HG02938 (cell line): ENCODE results near the gene RAB3GAP1.
"Not testable (repeated sequence)": the region's sequence is repeated elsewhere in the genome, so short reads cannot be mapped to it uniquely, and the experiment has no call there.

Experiments used
- ATAC-seq: cut with Tn5 transposase; IDR thresholded peaks from one replicate; pipeline ENCODE4 v1.9.1; 2021; ENCODE audit warnings: mild to moderate bottlenecking, moderate library complexity; ENCODE audit not compliant: unreplicated experiment

The RAB3GAP1 gene

GRCh38 chr2:135052042-135052876, at the start of gene RAB3GAP1:
Gene RAB3GAP1, plus strand, starts transcription at chr2:135052292. Its CDS starts 16 bp downstream, at chr2:135052308.
- peak; percentile 84 for ATAC-seq

DNA sequence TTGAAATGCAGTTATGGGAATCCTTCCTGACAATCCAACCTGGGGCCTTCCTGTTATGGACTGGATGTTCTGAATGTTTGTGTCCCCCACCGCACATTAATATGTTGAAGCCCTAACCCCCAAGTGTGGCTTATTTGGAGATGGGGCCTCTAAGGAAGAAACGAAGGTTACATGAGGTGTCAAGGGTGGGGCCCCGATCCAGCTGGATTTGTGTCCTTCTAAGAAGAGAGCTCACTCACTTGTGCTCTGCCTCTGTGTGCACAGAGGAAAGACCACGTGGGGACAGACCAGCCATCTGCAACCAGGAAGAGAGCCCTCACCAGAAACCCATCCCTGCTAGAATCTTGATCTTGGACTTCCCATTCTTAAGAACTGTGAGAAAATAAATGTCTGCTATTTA, 49.3 kb upstream of the RAB3GAP1 start:
- no peak for ATAC-seq

- ATAC-seq: no peak
These were observed 47.9 kb upstream of the RAB3GAP1 start for GRCh38 chr2:135004005-135004746.

DNA sequence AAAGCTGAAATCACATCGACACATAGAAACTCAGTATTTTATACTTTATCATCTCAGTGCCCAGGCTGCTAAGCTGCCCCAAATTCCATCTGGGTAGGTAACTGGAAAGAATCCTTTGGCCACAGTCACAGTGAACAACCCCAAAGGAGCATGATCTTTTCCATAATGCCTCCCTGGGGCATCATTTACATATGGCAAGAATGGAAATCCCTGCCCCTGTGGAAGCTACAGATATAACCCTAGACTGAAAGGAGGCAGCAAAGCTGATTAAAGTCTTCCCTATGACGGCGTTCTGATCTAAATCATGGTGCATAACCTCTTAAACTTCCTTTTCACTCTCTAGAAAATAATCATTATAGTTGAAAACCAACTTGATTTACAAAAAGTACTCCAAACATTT, 46.3 kb upstream of the RAB3GAP1 start:
- no peak for ATAC-seq

- ATAC-seq: no peak
These were observed 42.8 kb upstream of the RAB3GAP1 start for GRCh38 chr2:135009339-135009738.

GRCh38 chr2:135010200-135010942, 41.7 kb upstream of the RAB3GAP1 start:
- ATAC-seq: no peak

- no peak for ATAC-seq
These were observed 40.5 kb upstream of the RAB3GAP1 start for GRCh38 chr2:135011633-135012032.

DNA sequence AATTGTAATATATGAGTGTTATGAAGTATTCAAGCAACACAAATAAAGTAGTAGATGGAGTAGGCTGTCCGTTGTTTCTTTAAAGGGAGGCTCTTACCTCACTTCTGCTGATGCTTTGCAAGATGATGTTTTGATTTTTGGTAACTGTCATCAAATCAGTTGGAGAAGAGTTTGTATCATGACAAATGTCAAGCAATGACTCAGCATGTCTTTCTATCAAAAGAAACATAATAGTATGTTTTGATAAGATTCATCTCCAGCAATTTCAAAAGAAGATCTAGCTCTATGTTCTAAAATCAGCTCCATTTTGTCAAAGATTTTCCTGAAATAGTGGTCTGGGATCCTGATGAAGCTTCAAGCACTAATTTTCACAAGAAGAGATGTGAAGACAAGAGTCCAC, 30.5 kb upstream of the RAB3GAP1 start:
- ATAC-seq: no peak

DNA sequence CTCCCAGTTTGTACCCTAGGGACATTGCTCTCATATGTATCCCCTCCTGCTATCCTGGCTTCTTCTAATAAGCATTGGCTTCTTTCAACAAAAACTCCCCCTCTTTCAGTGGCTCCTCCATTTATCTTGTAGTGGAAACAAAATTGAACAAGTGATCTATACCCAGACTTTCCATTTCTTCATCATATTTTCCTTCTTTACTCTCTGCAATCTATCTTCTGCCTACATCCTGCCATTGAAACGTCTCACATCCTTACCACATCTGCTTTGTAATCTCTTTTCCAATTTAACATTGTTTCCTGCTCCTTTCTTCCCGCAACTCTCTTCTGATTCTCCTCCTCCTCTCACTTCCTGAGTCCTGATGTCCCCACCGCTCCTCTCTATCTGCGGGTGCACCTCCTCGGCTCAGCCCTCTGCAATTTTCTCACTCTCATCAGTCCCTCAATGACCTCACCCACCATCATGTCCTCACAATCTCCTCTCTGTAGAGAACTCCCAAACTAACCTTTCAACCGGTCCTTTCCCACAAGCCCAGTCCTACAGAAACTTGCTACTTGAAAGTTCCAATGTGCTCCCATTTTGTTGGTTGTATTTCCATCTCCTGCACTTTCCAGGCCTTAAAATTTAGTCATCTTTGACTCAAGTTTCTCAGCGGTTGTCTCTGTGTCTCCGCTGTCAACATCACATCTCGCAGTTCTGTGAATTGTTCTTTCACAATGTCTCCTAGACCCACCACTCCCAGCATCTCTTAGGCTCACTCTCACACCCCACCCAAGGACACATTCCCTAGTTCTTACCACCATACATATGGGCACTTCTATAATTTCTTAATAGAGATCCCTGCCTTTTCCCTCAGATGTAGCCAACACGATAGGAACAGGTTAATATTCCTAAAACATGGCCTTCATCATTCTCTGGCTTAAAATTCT, 28.9 kb upstream of the RAB3GAP1 start:
- ATAC-seq: no peak

GRCh38 chr2:135023886-135024485, 28.1 kb upstream of the RAB3GAP1 start:
- no peak for ATAC-seq

DNA sequence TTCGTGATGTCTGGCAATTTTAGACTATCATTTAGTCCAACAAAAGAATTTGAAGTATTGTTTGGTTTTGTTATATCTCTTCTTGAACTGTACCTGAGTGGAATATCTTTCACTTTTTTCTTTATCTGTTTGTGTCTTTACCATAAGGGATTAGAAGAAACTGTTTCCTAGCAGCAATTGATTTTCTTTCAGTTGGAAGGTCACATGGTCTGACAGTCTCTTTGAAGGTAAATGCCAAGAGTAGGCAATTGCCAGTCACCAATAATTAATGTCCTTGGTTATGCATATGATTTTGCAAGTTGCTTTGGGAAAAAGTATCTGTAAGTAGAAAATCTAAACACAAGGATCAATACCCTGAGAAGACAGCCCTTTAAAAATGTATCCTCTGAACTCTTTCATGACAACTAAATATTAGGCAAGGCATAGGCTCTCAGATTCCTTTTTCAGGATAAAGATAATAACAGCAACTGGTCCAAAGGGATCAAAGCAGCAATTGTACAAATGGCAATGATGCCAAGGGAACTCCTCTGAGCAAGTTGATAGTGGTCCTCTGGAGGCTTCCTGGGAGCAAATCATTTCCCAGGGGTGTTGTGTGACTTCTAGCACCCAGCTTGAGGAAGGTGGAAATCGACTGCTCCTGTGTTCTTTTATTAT, 22.5 kb upstream of the RAB3GAP1 start:
- no peak for ATAC-seq

- no peak for ATAC-seq
These were observed 21.3 kb upstream of the RAB3GAP1 start for GRCh38 chr2:135030826-135031225.

- ATAC-seq: not testable (repeated sequence)
These were observed 18.9 kb upstream of the RAB3GAP1 start for GRCh38 chr2:135033216-135033615.

- ATAC-seq: no peak
These were observed 14.3 kb upstream of the RAB3GAP1 start for GRCh38 chr2:135037831-135038230.

DNA sequence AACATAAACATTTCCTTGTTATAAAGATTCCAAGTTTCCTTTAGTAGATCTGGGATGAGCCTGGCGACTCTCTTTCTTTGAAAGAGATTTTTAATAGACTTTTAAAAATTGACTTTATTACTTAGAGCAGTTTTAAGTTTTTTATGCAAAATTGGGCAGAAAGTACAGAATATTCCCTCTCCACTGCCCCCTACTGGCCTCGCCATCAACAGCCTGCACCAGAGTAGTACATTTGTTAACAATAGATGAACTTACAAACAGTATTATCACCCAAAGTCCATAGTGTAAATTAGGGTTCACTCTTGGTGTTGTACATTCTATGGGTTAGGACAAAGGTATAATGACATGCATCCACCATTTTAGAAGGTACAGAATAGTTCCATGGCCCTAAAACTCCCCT, 8.7 kb upstream of the RAB3GAP1 start:
- ATAC-seq: no peak

DNA sequence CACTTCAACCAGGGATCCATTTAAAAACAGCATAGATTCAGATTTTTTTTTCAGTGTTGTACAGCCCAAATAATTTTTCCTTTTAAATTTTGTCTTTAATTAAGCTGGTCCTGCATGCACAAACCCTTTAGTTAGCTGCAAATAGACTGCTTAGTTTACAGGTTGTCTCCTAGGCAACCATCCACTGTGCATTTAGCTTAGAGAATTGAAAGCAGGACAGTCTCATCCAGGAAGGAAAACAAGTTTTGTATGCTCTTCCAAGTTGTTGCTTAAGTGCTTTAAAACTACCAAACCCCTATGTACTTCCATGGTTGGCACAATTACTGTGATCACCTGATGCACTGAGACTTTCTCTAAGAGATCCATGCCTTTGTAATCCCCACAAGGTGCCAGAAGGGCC, 4.8 kb upstream of the RAB3GAP1 start, which contains the start of gene MAP3K19:
Gene MAP3K19, minus strand, starts transcription at position 148 of the 400 bp plus-strand sequence. CDS start 22,800 bp downstream, outside the sequence.
- no peak for ATAC-seq

- no peak for ATAC-seq
These were observed 4.0 kb upstream of the RAB3GAP1 start for GRCh38 chr2:135048122-135048521.

- ATAC-seq: no peak
These were observed 2.0 kb upstream of the RAB3GAP1 start for GRCh38 chr2:135050132-135050531.

DNA sequence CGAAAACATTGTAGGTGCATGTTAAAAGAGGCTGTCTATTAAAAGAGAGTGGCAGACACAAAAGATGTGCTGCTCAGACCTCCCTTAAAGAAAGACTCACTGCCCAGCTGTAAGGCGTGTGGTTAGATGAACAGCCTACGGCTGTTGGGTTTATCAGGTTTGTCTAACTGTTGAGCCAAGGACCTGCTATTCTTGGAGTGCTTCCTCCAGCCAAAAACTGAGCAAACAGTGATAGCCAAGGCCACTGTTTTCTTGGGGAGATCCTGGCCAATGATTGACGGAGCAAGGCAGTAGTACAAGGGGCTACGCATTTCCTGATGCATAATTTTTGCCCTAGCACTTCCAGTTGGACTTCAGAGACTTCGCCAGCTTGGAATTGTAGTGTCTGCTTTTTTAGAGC, 1.4 kb upstream of the RAB3GAP1 start:
- no peak for ATAC-seq
